Measurements from ENCODE around the gene OR10G8. TPM values are rescaled to one million over a fixed set of nuclear protein-coding genes. Genes with fewer than 3 reads are reported as not detected.

The OR10G8 gene
- total RNA-seq, 1 donor from 2014 or later: not detected

DNA sequence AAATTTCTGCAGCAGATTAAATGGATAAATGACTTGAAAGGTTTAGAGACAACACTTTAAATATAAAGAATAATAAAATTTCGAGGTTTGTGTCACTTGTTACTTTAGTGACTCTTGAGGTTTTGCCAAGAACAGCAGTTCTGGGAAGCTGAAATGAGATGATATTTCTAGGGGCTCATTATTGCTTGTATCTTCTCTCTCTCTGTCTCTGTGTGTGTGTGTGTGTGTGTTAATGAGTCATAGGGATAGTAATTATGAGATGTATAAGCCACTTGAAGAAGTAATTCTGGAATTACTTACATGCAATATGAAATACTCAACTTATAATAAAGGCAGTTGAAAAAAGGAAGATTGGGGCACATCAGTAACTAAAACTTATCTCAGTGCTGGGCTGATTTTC is 24.1 kb downstream of the OR10G8 start:
- Histone ChIP-seq H3K9ac (ENCODE audit: low read depth in 1 of 3, low read length in 3 of 3) (no peak overlapping the region), H3K9me3 (ENCODE audit: control insufficient read depth in 3 of 3, low read length in 3 of 3) (no peaks in the 10 kb centered on the region), H3K27me3 (ENCODE audit: control insufficient read depth in 3 of 3, insufficient read depth in 3 of 3, low read length in 3 of 3) (no peaks in the 10 kb centered on the region), H3K4me3 (ENCODE audit: low read length in 3 of 3) (no peak overlapping the region), H3K36me3 (ENCODE audit: control insufficient read depth in 3 of 3, insufficient read depth in 3 of 3, low read length in 3 of 3) (no peaks in the 10 kb centered on the region), H3K27ac (ENCODE audit: low read depth, low read length) (no peak overlapping the region), H3K4me1 (ENCODE audit: control insufficient read depth in 3 of 3, insufficient read depth in 3 of 3, low read length in 3 of 3) (no peaks in the 10 kb centered on the region)

DNA sequence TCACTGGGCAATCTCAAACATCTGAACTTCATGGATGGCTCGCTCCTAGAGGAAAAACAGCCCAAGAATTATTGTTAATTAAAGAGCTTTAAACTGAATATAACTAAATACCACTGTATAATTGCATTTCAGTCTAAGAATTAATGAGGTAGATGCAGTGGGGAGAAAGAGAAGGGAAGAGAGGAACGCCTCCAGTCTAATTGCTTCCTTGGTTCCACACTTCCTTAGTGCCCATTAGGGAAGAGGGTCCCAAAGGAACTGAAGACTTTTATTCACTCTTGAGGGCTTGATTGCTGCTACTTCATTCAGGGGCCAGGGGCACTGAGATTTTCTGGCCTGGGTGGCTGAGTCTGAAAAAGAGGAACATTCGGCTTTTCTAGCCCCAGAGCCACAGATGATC is 26.4 kb downstream of the OR10G8 start:
- H3K4me3 ChIP-seq (ENCODE audit: low read length in 3 of 3): no peak overlapping the region
- no peaks in the 10 kb centered on the region for H3K36me3 ChIP-seq (ENCODE audit: control insufficient read depth in 3 of 3, insufficient read depth in 3 of 3, low read length in 3 of 3)
- H3K27ac ChIP-seq (ENCODE audit: low read depth, low read length): no peak overlapping the region
- H3K9me3 ChIP-seq (ENCODE audit: control insufficient read depth in 3 of 3, low read length in 3 of 3): no peaks in the 10 kb centered on the region
- no peaks in the 10 kb centered on the region for H3K27me3 ChIP-seq (ENCODE audit: control insufficient read depth in 3 of 3, insufficient read depth in 3 of 3, low read length in 3 of 3)
- H3K9ac ChIP-seq (ENCODE audit: low read depth in 1 of 3, low read length in 3 of 3): no peak overlapping the region
- H3K4me1 ChIP-seq (ENCODE audit: control insufficient read depth in 3 of 3, insufficient read depth in 3 of 3, low read length in 3 of 3): no peaks in the 10 kb centered on the region

DNA sequence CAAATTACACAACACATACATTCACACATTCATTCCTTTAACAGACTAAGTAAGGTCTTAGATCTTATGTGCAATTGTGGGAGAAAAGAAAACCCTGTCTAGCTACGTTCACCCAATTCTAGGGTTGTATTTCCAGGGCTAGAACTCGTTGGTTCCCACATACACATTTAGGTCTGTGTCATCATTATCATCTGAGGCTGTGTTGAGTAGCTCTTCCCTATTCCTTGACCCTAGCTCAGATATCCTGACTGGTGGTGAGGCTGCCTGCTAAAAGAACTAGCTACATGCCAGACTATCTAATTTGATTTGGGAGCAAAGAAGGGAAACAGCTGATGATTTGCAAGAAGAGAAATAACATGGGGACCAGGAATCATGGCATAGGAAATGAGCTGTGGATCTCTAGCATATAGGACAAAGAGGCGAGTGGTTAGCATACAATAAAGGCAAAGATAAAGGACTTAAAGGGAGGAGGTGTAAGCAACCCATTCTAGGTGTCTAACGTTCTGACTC is 42.1 kb downstream of the OR10G8 start:
- H3K4me3 ChIP-seq (ENCODE audit: low read length in 3 of 3): no peak overlapping the region
- H3K36me3 ChIP-seq (ENCODE audit: control insufficient read depth in 3 of 3, insufficient read depth in 3 of 3, low read length in 3 of 3): no peaks in the 10 kb centered on the region
- peaks cover 13 to 23% (median 14%) of the 10 kb centered on the region in 3 donors for H3K27me3 ChIP-seq (ENCODE audit: control insufficient read depth in 3 of 3, insufficient read depth in 3 of 3, low read length in 3 of 3)
- H3K4me1 ChIP-seq (ENCODE audit: control insufficient read depth in 3 of 3, insufficient read depth in 3 of 3, low read length in 3 of 3): peaks cover 0 to 5% (median 0%) of the 10 kb centered on the region in 3 donors
- no peaks in the 10 kb centered on the region for H3K9me3 ChIP-seq (ENCODE audit: control insufficient read depth in 3 of 3, low read length in 3 of 3)
- no peak overlapping the region for H3K27ac ChIP-seq (ENCODE audit: low read depth, low read length)
- no peak overlapping the region for H3K9ac ChIP-seq (ENCODE audit: low read depth in 1 of 3, low read length in 3 of 3)

DNA sequence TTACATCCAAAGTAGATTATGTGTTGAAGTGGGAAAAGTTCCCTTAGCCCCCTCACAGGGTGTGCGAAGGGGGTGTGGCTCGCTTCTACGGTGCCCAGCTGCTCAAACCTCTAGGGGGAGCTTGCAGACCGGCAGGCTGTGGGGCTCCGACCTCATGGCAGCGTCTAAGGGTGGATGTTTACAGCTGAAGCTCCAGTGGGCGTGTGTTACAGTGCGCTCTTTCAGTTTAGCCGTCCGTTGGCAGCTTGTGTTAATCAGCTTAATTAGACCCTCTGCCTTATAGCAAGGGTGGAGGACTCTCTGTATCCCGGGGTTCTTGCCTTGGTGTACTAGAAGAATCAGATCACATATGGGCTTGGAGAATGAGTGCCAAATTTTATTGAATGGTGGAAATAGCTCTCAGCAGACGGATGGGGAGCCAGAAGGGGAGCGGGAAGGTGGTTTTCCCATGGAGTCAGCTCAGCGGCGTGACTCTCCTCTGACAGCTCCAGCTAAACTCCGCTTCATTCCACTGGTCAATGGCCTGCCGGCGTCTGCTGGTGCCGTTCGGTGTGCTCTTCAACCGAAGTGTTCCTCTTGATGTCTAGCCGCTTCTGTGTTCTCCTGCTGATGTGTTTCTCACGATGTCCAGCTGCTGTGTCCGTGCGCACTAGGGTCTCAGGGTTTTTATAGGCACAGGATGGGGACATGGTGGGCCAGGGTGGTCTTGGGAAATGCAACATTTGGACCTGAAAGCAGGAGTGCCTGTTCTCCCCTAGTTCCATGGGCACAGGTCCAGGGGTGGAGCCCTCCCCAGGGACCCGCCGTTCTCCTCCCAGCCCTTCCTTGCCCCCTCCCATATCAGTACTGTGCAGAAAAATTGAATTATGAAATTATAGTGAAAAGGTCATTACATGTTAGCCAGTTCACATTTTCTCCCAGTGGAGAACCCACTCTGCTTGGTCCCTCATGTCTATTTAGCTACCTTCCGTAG is 43.1 kb downstream of the OR10G8 start:
- Histone ChIP-seq H3K27me3 (ENCODE audit: control insufficient read depth in 3 of 3, insufficient read depth in 3 of 3, low read length in 3 of 3) (peaks cover 13 to 23% (median 14%) of the 10 kb centered on the region in 3 donors), H3K4me3 (ENCODE audit: low read length in 3 of 3) (peak overlapping the region in 1 of 3 donors; percentile 23)

DNA sequence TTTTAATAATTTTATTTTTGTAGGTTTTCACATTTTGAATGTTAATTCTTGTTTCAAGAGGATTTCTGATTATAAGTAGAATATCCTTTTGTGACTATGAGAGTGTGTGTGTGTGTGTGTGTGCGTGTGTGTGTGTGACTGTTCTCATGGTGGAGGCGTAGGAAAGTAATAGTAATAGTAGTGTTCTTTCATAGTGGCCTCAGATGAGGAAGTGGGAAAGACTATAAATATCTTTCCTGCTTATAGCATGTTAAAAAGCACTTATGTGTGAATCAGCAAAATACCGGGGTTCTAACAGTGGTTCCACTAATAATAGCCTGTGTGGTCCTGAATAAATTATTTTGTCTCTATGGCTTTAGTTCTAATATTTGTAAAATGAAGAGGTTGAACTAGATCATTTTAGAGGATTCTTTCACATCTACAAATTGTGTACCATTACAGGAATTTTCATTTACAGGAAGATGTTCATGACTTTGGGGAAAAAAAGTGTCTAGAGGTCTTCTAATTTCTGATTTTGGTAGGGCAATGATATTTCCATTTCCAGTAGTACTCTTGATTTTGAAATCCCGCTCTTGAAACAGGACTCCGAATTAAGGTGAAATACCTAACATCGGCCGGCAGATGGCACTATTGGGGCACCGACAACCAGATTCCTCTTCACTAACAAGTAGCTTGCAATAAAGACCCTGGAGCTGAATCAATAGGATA is 44.5 kb downstream of the OR10G8 start:
- no peak overlapping the region for H3K4me3 ChIP-seq (ENCODE audit: low read length in 3 of 3)
- no peak overlapping the region for H3K9ac ChIP-seq (ENCODE audit: low read depth in 1 of 3, low read length in 3 of 3)
- H3K4me1 ChIP-seq (ENCODE audit: control insufficient read depth in 3 of 3, insufficient read depth in 3 of 3, low read length in 3 of 3): peaks cover 3 to 9% (median 3%) of the 10 kb centered on the region in 3 donors
- peaks cover 22 to 28% (median 22%) of the 10 kb centered on the region in 3 donors for H3K27me3 ChIP-seq (ENCODE audit: control insufficient read depth in 3 of 3, insufficient read depth in 3 of 3, low read length in 3 of 3)
- H3K36me3 ChIP-seq (ENCODE audit: control insufficient read depth in 3 of 3, insufficient read depth in 3 of 3, low read length in 3 of 3): no peaks in the 10 kb centered on the region
- no peak overlapping the region for H3K27ac ChIP-seq (ENCODE audit: low read depth, low read length)
- no peaks in the 10 kb centered on the region for H3K9me3 ChIP-seq (ENCODE audit: control insufficient read depth in 3 of 3, low read length in 3 of 3)

More for the DNA sequence above, 43.1 kb downstream of the OR10G8 start:
- H3K27ac ChIP-seq (ENCODE audit: low read depth, low read length): no peak overlapping the region
- no peaks in the 10 kb centered on the region for H3K36me3 ChIP-seq (ENCODE audit: control insufficient read depth in 3 of 3, insufficient read depth in 3 of 3, low read length in 3 of 3)
- no peaks in the 10 kb centered on the region for H3K9me3 ChIP-seq (ENCODE audit: control insufficient read depth in 3 of 3, low read length in 3 of 3)
- H3K9ac ChIP-seq (ENCODE audit: low read depth in 1 of 3, low read length in 3 of 3): no peak overlapping the region
- H3K4me1 ChIP-seq (ENCODE audit: control insufficient read depth in 3 of 3, insufficient read depth in 3 of 3, low read length in 3 of 3): peaks cover 0 to 5% (median 0%) of the 10 kb centered on the region in 3 donors

DNA sequence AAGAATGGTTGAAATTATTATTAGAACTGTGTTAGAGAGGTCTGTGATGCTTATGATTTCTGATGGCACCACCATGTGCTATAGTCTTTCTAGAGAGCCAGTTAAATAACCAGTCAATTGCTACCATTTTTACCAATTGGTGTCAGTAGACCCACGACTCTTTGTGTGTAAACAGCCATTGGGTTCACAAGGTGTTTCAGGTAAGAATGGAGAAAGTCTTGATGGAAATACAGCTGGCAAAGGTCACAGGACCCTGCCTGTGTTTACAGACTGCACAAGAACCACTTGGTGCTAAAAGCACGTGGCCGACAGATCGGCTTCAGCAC is 45.0 kb downstream of the OR10G8 start:
- H3K27me3 ChIP-seq (ENCODE audit: control insufficient read depth in 3 of 3, insufficient read depth in 3 of 3, low read length in 3 of 3): peaks cover 25 to 29% (median 26%) of the 10 kb centered on the region in 3 donors
- no peak overlapping the region for H3K27ac ChIP-seq (ENCODE audit: low read depth, low read length)
- H3K4me3 ChIP-seq (ENCODE audit: low read length in 3 of 3): no peak overlapping the region
- no peaks in the 10 kb centered on the region for H3K9me3 ChIP-seq (ENCODE audit: control insufficient read depth in 3 of 3, low read length in 3 of 3)
- no peaks in the 10 kb centered on the region for H3K36me3 ChIP-seq (ENCODE audit: control insufficient read depth in 3 of 3, insufficient read depth in 3 of 3, low read length in 3 of 3)
- peaks cover 3 to 12% (median 6%) of the 10 kb centered on the region in 3 donors for H3K4me1 ChIP-seq (ENCODE audit: control insufficient read depth in 3 of 3, insufficient read depth in 3 of 3, low read length in 3 of 3)
- H3K9ac ChIP-seq (ENCODE audit: low read depth in 1 of 3, low read length in 3 of 3): no peak overlapping the region

DNA sequence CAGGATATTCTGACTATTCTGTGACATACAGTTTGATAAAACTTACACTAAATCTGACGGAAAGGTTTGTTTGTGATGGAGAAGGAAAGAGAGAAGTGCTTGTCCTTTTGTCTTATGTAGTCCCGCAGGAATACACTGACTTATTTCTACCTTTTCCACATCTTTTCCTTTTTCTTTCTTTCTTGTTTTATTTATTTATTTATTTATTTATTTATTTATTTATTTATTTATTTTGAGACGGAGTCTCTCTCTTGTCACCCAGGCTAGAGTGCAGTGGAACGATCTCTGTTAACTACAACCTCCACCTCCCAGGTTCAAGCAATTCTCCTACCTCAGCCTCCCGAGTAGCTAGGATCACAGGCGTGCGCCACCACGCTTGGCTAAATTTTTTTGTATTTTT is 45.5 kb downstream of the OR10G8 start:
- H3K27ac ChIP-seq (ENCODE audit: low read depth, low read length): no peak overlapping the region
- H3K36me3 ChIP-seq (ENCODE audit: control insufficient read depth in 3 of 3, insufficient read depth in 3 of 3, low read length in 3 of 3): no peaks in the 10 kb centered on the region
- H3K27me3 ChIP-seq (ENCODE audit: control insufficient read depth in 3 of 3, insufficient read depth in 3 of 3, low read length in 3 of 3): peaks cover 25 to 29% (median 26%) of the 10 kb centered on the region in 3 donors
- H3K9me3 ChIP-seq (ENCODE audit: control insufficient read depth in 3 of 3, low read length in 3 of 3): no peaks in the 10 kb centered on the region
- no peak overlapping the region for H3K4me3 ChIP-seq (ENCODE audit: low read length in 3 of 3)
- no peak overlapping the region for H3K9ac ChIP-seq (ENCODE audit: low read depth in 1 of 3, low read length in 3 of 3)
- peaks cover 3 to 12% (median 6%) of the 10 kb centered on the region in 3 donors for H3K4me1 ChIP-seq (ENCODE audit: control insufficient read depth in 3 of 3, insufficient read depth in 3 of 3, low read length in 3 of 3)

DNA sequence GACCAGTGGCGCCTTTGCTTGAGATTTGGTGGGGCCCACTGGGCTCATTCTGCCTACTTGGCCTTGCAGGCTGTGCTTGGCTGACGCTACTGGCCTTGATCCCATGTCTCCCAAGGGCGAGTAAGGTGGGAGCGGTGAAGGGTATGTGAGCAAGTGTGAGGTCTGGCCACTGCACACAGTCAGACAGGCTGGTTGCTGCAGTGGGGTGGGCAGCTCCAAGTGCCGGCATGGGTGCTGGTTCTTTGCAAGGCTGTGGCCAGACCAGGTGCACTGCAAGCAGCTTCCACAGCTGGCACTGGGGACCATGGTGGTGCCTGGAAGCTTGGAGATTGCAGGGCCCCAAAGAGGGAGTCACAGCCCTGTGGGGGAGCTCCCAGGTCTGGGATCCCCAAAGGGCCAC is 48.0 kb downstream of the OR10G8 start:
- Histone ChIP-seq H3K36me3 (ENCODE audit: control insufficient read depth in 3 of 3, insufficient read depth in 3 of 3, low read length in 3 of 3) (no peaks in the 10 kb centered on the region), H3K27me3 (ENCODE audit: control insufficient read depth in 3 of 3, insufficient read depth in 3 of 3, low read length in 3 of 3) (peaks cover 17 to 31% (median 23%) of the 10 kb centered on the region in 3 donors), H3K9me3 (ENCODE audit: control insufficient read depth in 3 of 3, low read length in 3 of 3) (no peaks in the 10 kb centered on the region)

DNA sequence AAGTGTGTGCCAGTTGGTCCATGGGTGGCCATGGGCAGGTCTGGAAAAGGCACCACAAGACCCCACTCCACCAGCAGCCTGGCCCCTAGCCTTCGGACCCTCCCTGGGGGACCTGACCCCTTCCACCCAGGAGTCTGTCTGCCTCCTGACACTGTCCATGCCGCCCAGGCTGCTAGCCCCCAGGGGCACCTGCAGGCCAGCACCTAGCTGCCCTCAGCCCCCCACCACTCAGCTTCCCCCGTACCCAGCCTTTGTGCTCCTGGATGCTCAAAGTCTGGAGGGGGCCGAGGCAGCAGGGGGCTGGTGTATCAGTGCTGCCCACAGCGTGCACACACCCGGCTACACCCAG is 48.9 kb downstream of the OR10G8 start:
- Histone ChIP-seq H3K27me3 (ENCODE audit: control insufficient read depth in 3 of 3, insufficient read depth in 3 of 3, low read length in 3 of 3) (peaks cover 13 to 28% (median 16%) of the 10 kb centered on the region in 3 donors), H3K4me1 (ENCODE audit: control insufficient read depth in 3 of 3, insufficient read depth in 3 of 3, low read length in 3 of 3) (peaks cover 3 to 7% (median 6%) of the 10 kb centered on the region in 3 donors), H3K9me3 (ENCODE audit: control insufficient read depth in 3 of 3, low read length in 3 of 3) (no peaks in the 10 kb centered on the region), H3K36me3 (ENCODE audit: control insufficient read depth in 3 of 3, insufficient read depth in 3 of 3, low read length in 3 of 3) (no peaks in the 10 kb centered on the region), H3K27ac (ENCODE audit: low read depth, low read length) (no peak overlapping the region), H3K4me3 (ENCODE audit: low read length in 3 of 3) (no peak overlapping the region), H3K9ac (ENCODE audit: low read depth in 1 of 3, low read length in 3 of 3) (no peak overlapping the region)

More for the DNA sequence above, 48.0 kb downstream of the OR10G8 start:
- no peak overlapping the region for H3K4me3 ChIP-seq (ENCODE audit: low read length in 3 of 3)
- no peak overlapping the region for H3K27ac ChIP-seq (ENCODE audit: low read depth, low read length)
- peaks cover 3 to 8% (median 6%) of the 10 kb centered on the region in 3 donors for H3K4me1 ChIP-seq (ENCODE audit: control insufficient read depth in 3 of 3, insufficient read depth in 3 of 3, low read length in 3 of 3)
- H3K9ac ChIP-seq (ENCODE audit: low read depth in 1 of 3, low read length in 3 of 3): no peak overlapping the region

Data from skeletal muscle tissue (tissue), 4 donors.